Activated naive CD4-positive, alpha-beta T cell treated with Interleukin-2 at 50 U/mL for 16 hours (primary cell): ENCODE results near the gene GAS5.

Experiments
- DNase-seq: peaks from one replicate; pipeline ENCODE4 v3.0.0-alpha.2; 2020

The GAS5 gene

DNA sequence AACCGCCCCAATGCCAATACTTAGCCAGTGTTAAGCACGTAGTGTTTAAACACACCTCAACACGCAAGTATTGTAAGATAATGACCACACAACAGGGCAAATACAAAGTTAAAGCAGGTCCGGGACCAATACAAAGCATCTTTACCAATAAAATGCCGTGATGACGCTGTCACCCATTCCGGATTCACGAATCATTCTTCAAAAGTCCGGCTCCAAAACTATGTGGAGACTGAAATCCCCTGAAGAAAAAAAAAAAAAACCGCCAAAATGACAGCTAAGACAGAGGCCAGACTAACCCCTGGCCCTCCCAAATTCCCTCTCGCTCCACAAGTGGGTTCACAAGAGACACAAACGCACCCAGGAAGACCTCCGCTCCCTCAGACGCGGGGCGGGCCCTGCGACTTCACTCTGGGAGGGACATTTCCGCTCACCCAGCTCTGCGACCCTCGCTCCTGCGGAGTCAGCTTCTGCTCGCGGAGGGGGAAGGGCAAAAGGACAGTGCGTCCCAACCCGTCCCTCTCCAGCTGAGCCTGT is 43.9 kb downstream of the GAS5 start:
- no peak for DNase-seq

DNA sequence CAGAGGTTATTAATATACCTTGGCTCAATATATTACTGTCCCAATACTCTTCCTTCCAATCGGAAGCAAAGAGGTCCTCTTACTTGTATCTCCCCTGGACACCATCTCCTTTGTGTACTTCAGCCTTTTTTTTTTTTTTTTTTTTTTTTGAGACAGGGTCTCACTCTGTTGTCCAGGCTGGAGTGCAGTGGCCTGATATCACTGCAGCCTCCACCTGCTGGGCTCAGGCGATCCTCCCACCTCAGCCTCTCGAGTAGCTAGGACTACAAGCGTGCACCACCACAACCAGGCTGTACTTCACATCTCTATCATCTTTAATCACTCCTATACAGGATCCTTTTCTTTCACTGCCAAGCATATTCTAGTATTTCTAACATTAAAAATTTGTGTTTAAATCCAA is 46.1 kb downstream of the GAS5 start:
- DNase-seq = no peak

DNA sequence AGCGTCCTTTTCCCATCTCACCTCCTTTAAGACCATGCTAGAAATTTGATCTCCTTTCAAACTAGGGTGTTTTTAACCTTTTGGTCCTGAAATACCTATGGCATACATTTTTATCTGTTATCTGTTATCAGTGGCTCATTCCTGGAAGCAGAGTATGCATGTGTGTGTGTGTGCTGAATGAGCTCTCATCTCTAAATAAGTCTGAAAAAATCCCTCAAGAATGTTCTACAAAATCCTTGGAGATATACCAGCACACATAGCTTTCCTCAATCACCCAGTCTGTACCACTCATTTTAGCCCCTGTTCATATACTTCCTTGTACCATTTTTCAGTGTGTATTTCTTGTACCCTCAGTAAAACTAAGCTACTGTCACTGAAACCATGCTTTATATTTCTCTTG is 49.3 kb downstream of the GAS5 start:
- no peak for DNase-seq
